ENCODE results near the gene APBA2. TPM values are rescaled to one million over a fixed set of nuclear protein-coding genes. Genes with fewer than 3 reads are reported as not detected.
A peak's percentile ranks its signal among the peaks of the same experiment; 100 is the strongest.

Gene APBA2
- total RNA-seq, 5 donors from 2014 or later (not counting 1 experiment from before 2014, with no cell fraction given): 78.9 to 118 (median 94.9) TPM

- H3K36me3 Mint-ChIP-seq: no peaks in the 10 kb centered on the region
- Histone ChIP-seq H3K36me3 (ENCODE audit: control insufficient read depth in 2 of 2, extremely low read depth in 1 of 2, insufficient read depth in 1 of 2, low read length in 1 of 2) (no peaks in the 10 kb centered on the region), H3K27ac (ENCODE audit: low read length) (no peak overlapping the region), H3K4me1 (ENCODE audit: control insufficient read depth in 1 of 2, extremely low read depth in 1 of 2, insufficient read depth in 2 of 2, low read length in 2 of 2) (peaks cover 35 to 78% of the 10 kb centered on the region in 2 experiments), H3K9me3 (no peaks in the 10 kb centered on the region), H3K27me3 (replicated peaks in 1 of 2; ENCODE audit: control insufficient read depth in 2 of 2, extremely low read depth in 1 of 2, insufficient read depth in 2 of 2, low read length in 1 of 2) (no peaks in the 10 kb centered on the region), H3K4me3 (ENCODE audit: control insufficient read depth in 1 of 2, extremely low read depth in 1 of 2, low read length in 1 of 2) (no peak overlapping the region)
- DNase-seq: no peak
- CTCF ChIA-PET: no interaction called here
- POLR2A ChIA-PET: no interaction called here
- no peak for ATAC-seq (replicated peaks in 1 of 4)
- 100% methylated on average over 3 of the region's 7 CpGs for WGBS (ENCODE audit: insufficient coverage)
- H3K4me1 Mint-ChIP-seq: peaks cover 78 to 85% (median 84%) of the 10 kb centered on the region in 3 donors
- H3K9me3 Mint-ChIP-seq: no peaks in the 10 kb centered on the region
- peak overlapping the region; percentile 21 to 89 for H3K27ac Mint-ChIP-seq
- no peak overlapping the region for H3K4me3 Mint-ChIP-seq
- H3K27me3 Mint-ChIP-seq: no peaks in the 10 kb centered on the region
Measured at GRCh38 chr15:28952666-28953491, 67.1 kb downstream of the APBA2 start.

GRCh38 chr15:28953573-28954195, 67.9 kb downstream of the APBA2 start:
- Mint-ChIP-seq H3K27ac (peak overlapping the region; percentile 79 to 89), H3K4me1 (peaks cover 73 to 85% (median 83%) of the 10 kb centered on the region in 3 donors)

GRCh38 chr15:28954466-28955159, 68.8 kb downstream of the APBA2 start:
- no peaks in the 10 kb centered on the region for H3K27me3 ChIP-seq (replicated peaks in 1 of 2; ENCODE audit: control insufficient read depth in 2 of 2, extremely low read depth in 1 of 2, insufficient read depth in 2 of 2, low read length in 1 of 2)
- ChIA-PET POLR2A (no interaction called here), CTCF (interaction anchor here in 1 of 2 donors (0.6 kb wide), 1 partner anchor 81 kb away, joined by 3 read pairs; no protein-coding TSS in a partner anchor)
- peak overlapping the region; percentile 20 for H3K27ac ChIP-seq (ENCODE audit: low read length)
- no peaks in the 10 kb centered on the region for H3K9me3 Mint-ChIP-seq
- H3K4me3 ChIP-seq (ENCODE audit: control insufficient read depth in 1 of 2, extremely low read depth in 1 of 2, low read length in 1 of 2): no peak overlapping the region
- H3K9me3 ChIP-seq: no peaks in the 10 kb centered on the region
- no peaks in the 10 kb centered on the region for H3K36me3 ChIP-seq (ENCODE audit: control insufficient read depth in 2 of 2, extremely low read depth in 1 of 2, insufficient read depth in 1 of 2, low read length in 1 of 2)
- H3K27ac Mint-ChIP-seq: peak overlapping the region; percentile 79 to 89
- peaks cover 68 to 82% (median 80%) of the 10 kb centered on the region in 3 donors for H3K4me1 Mint-ChIP-seq
- DNase-seq (no peak), ATAC-seq (replicated peaks in 1 of 4) (peak in 3 of 4 experiments; percentile 17 to 40 (median 33))
- peak overlapping the region; percentile 32 to 73 (median 38) for H3K4me3 Mint-ChIP-seq
- WGBS (ENCODE audit: insufficient coverage): 86% methylated on average over 3 of the region's 12 CpGs
- H3K4me1 ChIP-seq (ENCODE audit: control insufficient read depth in 1 of 2, extremely low read depth in 1 of 2, insufficient read depth in 2 of 2, low read length in 2 of 2): peaks cover 23 to 62% of the 10 kb centered on the region in 2 experiments
- no peaks in the 10 kb centered on the region for H3K36me3 Mint-ChIP-seq
- no peaks in the 10 kb centered on the region for H3K27me3 Mint-ChIP-seq

More at GRCh38 chr15:28953573-28954195, 67.9 kb downstream of the APBA2 start:
- ChIA-PET POLR2A (no interaction called here), CTCF (interaction anchor here in 1 of 2 donors (0.6 kb wide), 1 partner anchor 13 kb away, joined by 3 read pairs; no protein-coding TSS in a partner anchor)
- Histone ChIP-seq H3K4me3 (ENCODE audit: control insufficient read depth in 1 of 2, extremely low read depth in 1 of 2, low read length in 1 of 2) (no peak overlapping the region), H3K4me1 (ENCODE audit: control insufficient read depth in 1 of 2, extremely low read depth in 1 of 2, insufficient read depth in 2 of 2, low read length in 2 of 2) (peaks cover 28 to 71% of the 10 kb centered on the region in 2 experiments), H3K9me3 (no peaks in the 10 kb centered on the region), H3K27me3 (replicated peaks in 1 of 2; ENCODE audit: control insufficient read depth in 2 of 2, extremely low read depth in 1 of 2, insufficient read depth in 2 of 2, low read length in 1 of 2) (no peaks in the 10 kb centered on the region), H3K36me3 (ENCODE audit: control insufficient read depth in 2 of 2, extremely low read depth in 1 of 2, insufficient read depth in 1 of 2, low read length in 1 of 2) (no peaks in the 10 kb centered on the region), H3K27ac (ENCODE audit: low read length) (no peak overlapping the region)
- Mint-ChIP-seq H3K4me3 (peak overlapping the region in 1 of 3 donors; percentile 73), H3K9me3 (no peaks in the 10 kb centered on the region), H3K27me3 (no peaks in the 10 kb centered on the region), H3K36me3 (no peaks in the 10 kb centered on the region)
- WGBS (ENCODE audit: insufficient coverage): 98% methylated on average over 15 of the region's 15 CpGs
- ATAC-seq (replicated peaks in 1 of 4) (no peak), DNase-seq (no peak)

- WGBS (ENCODE audit: insufficient coverage): 48% methylated on average over 6 of the region's 8 CpGs
- peak in 5 of 35 experiments; percentile 20 to 51 (median 31) for DNase-seq
- CTCF ChIA-PET: interaction anchor here in 1 of 2 donors (0.6 kb wide), 1 partner anchor 82 kb away, joined by 3 read pairs; no protein-coding TSS in a partner anchor
Measured at GRCh38 chr15:28955160-28955992, 69.6 kb downstream of the APBA2 start.

GRCh38 chr15:28955993-28956421, 70.2 kb downstream of the APBA2 start:
- CTCF ChIA-PET: interaction anchor here in 1 of 2 donors (1.4 kb wide), 1 partner anchor 18 kb away, joined by 4 read pairs; no protein-coding TSS in a partner anchor
- H3K9me3 ChIP-seq: no peaks in the 10 kb centered on the region
- no peaks in the 10 kb centered on the region for H3K27me3 ChIP-seq (replicated peaks in 1 of 2; ENCODE audit: control insufficient read depth in 2 of 2, extremely low read depth in 1 of 2, insufficient read depth in 2 of 2, low read length in 1 of 2)
- Mint-ChIP-seq H3K36me3 (peaks cover 3% of the 10 kb centered on the region), H3K27me3 (no peaks in the 10 kb centered on the region), H3K9me3 (no peaks in the 10 kb centered on the region), H3K27ac (peak overlapping the region in 1 of 2 donors; percentile 41), H3K4me3 (peak overlapping the region in 1 of 3 donors; percentile 73), H3K4me1 (peaks cover 63 to 75% (median 75%) of the 10 kb centered on the region in 3 donors)
- no peak for ATAC-seq (replicated peaks in 1 of 4)
- POLR2A ChIA-PET: interaction anchor here (0.5 to 0.6 kb wide), 2 partner anchors 726 to 1812 kb away, joined by 3 to 4 read pairs; no protein-coding TSS in a partner anchor
- H3K4me1 ChIP-seq (ENCODE audit: control insufficient read depth in 1 of 2, extremely low read depth in 1 of 2, insufficient read depth in 2 of 2, low read length in 2 of 2): peaks cover 19 to 58% of the 10 kb centered on the region in 2 experiments
- H3K27ac ChIP-seq (ENCODE audit: low read length): no peak overlapping the region
- DNase-seq: no peak
- 84% methylated on average over 2 of the region's 5 CpGs for WGBS (ENCODE audit: insufficient coverage)
- H3K36me3 ChIP-seq (ENCODE audit: control insufficient read depth in 2 of 2, extremely low read depth in 1 of 2, insufficient read depth in 1 of 2, low read length in 1 of 2): no peaks in the 10 kb centered on the region
- no peak overlapping the region for H3K4me3 ChIP-seq (ENCODE audit: control insufficient read depth in 1 of 2, extremely low read depth in 1 of 2, low read length in 1 of 2)

More at GRCh38 chr15:28955160-28955992, 69.6 kb downstream of the APBA2 start:
- H3K9me3 ChIP-seq: no peaks in the 10 kb centered on the region
- Mint-ChIP-seq H3K9me3 (no peaks in the 10 kb centered on the region), H3K27me3 (no peaks in the 10 kb centered on the region), H3K36me3 (no peaks in the 10 kb centered on the region), H3K4me3 (peak overlapping the region; percentile 32 to 73 (median 38)), H3K4me1 (peaks cover 62 to 75% (median 72%) of the 10 kb centered on the region in 3 donors), H3K27ac (peak overlapping the region; percentile 79 to 89)
- peaks cover 19 to 58% of the 10 kb centered on the region in 2 experiments for H3K4me1 ChIP-seq (ENCODE audit: control insufficient read depth in 1 of 2, extremely low read depth in 1 of 2, insufficient read depth in 2 of 2, low read length in 2 of 2)
- no peak overlapping the region for H3K4me3 ChIP-seq (ENCODE audit: control insufficient read depth in 1 of 2, extremely low read depth in 1 of 2, low read length in 1 of 2)
- ATAC-seq (replicated peaks in 1 of 4): peak; percentile 61 to 84 (median 76)
- H3K27me3 ChIP-seq (replicated peaks in 1 of 2; ENCODE audit: control insufficient read depth in 2 of 2, extremely low read depth in 1 of 2, insufficient read depth in 2 of 2, low read length in 1 of 2): no peaks in the 10 kb centered on the region
- H3K27ac ChIP-seq (ENCODE audit: low read length): peak overlapping the region; percentile 20
- no peaks in the 10 kb centered on the region for H3K36me3 ChIP-seq (ENCODE audit: control insufficient read depth in 2 of 2, extremely low read depth in 1 of 2, insufficient read depth in 1 of 2, low read length in 1 of 2)
- POLR2A ChIA-PET: interaction anchor here (0.5 to 0.6 kb wide), 2 partner anchors 725 to 1813 kb away, joined by 3 to 4 read pairs; no protein-coding TSS in a partner anchor
